ENCODE results near the gene CFAP92.

DNA sequence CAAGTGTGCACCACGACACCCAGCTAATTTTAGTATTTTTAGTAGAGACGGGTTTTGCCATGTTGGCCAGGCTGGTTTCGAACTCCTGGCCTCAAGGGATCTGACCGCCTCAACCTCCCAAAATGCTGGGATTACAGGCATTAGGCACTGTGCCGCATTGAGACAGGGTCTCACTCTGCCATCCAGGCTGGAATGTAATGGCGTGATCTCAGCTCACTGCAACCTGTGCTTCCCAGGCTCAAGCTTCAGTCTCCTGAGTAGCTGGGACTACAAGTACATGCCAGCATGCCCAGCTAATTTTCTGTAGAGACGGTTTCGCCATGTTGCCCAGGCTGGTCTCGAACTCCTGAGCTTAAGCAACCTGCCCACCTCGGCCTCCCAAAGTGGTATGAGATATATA lies 62.8 kb downstream of the CFAP92 start:
- TF ChIP-seq POLR2A (IDR thresholded peaks at IDR 0.05) = no peak
- TF ChIP-seq, protein P1, sequence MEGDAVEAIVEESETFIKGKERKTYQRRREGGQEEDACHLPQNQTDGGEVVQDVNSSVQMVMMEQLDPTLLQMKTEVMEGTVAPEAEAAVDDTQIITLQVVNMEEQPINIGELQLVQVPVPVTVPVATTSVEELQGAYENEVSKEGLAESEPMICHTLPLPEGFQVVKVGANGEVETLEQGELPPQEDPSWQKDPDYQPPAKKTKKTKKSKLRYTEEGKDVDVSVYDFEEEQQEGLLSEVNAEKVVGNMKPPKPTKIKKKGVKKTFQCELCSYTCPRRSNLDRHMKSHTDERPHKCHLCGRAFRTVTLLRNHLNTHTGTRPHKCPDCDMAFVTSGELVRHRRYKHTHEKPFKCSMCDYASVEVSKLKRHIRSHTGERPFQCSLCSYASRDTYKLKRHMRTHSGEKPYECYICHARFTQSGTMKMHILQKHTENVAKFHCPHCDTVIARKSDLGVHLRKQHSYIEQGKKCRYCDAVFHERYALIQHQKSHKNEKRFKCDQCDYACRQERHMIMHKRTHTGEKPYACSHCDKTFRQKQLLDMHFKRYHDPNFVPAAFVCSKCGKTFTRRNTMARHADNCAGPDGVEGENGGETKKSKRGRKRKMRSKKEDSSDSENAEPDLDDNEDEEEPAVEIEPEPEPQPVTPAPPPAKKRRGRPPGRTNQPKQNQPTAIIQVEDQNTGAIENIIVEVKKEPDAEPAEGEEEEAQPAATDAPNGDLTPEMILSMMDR (IDR thresholded peaks at IDR 0.05 in 8 of 11, conservative IDR thresholded peaks at IDR 0.05 in 3 of 11) = no peak

All from spleen (tissue), 7 donors.